GM21576 (cell line): Measurements from ENCODE around the gene PCDHA9.
"Not testable (repeated sequence)": the region's sequence is repeated elsewhere in the genome, so short reads cannot be mapped to it uniquely, and the experiment has no call there.

Source experiments
- ATAC-seq: cut with Tn5 transposase; IDR thresholded peaks from one replicate; pipeline ENCODE4 v1.9.1; 2021; ENCODE audit warnings: mild to moderate bottlenecking, moderate library complexity; ENCODE audit not compliant: unreplicated experiment

Gene PCDHA9

GRCh38 chr5:140848139-140849102 is at the start of gene PCDHA9:
Gene PCDHA9 (plus strand): TSS chr5:140848382. CDS start chr5:140848496, 114 bp downstream.
- ATAC-seq: not testable (repeated sequence)

GRCh38 chr5:140800816-140801493 is 47.2 kb upstream of the PCDHA9 start, which contains the start of gene PCDHA3:
Gene PCDHA3 (plus strand): TSS chr5:140801057.
- no peak for ATAC-seq

GRCh38 chr5:140801494-140801841 is 46.7 kb upstream of the PCDHA9 start:
- ATAC-seq: no peak

- not testable (repeated sequence) for ATAC-seq
Observed at GRCh38 chr5:140802381-140802780, 45.8 kb upstream of the PCDHA9 start.

- ATAC-seq: no peak
Observed at GRCh38 chr5:140802781-140803271, 45.4 kb upstream of the PCDHA9 start.

- ATAC-seq: no peak
Observed at GRCh38 chr5:140806834-140807775, 41.1 kb upstream of the PCDHA9 start, which contains the start of gene PCDHA4. Gene PCDHA4 (plus strand): TSS chr5:140807068.

GRCh38 chr5:140808241-140808888 is 39.8 kb upstream of the PCDHA9 start:
- not testable (repeated sequence) for ATAC-seq

GRCh38 chr5:140808889-140809291 is 39.3 kb upstream of the PCDHA9 start:
- no peak for ATAC-seq

GRCh38 chr5:140821375-140822280 is 26.6 kb upstream of the PCDHA9 start, which contains the start of gene PCDHA5:
Gene PCDHA5 (plus strand): TSS chr5:140821613.
- ATAC-seq: no peak

GRCh38 chr5:140822281-140822629 is 25.9 kb upstream of the PCDHA9 start:
- ATAC-seq: no peak

GRCh38 chr5:140822969-140823368 is 25.2 kb upstream of the PCDHA9 start:
- not testable (repeated sequence) for ATAC-seq

- no peak for ATAC-seq
Observed at GRCh38 chr5:140823475-140823874, 24.7 kb upstream of the PCDHA9 start.

- ATAC-seq: no peak
Observed at GRCh38 chr5:140827704-140828361, 20.3 kb upstream of the PCDHA9 start, which contains the start of gene PCDHA6. Gene PCDHA6 (plus strand): TSS chr5:140827960. CDS start chr5:140828092, 132 bp downstream.

- ATAC-seq: no peak
Observed at GRCh38 chr5:140828362-140828737, 19.8 kb upstream of the PCDHA9 start.

GRCh38 chr5:140829511-140830501 is 18.4 kb upstream of the PCDHA9 start:
- not testable (repeated sequence) for ATAC-seq

GRCh38 chr5:140833993-140834392 is 14.2 kb upstream of the PCDHA9 start, which contains the start of gene PCDHA7:
Gene PCDHA7 (plus strand): TSS chr5:140834269. CDS start chr5:140834384, 115 bp downstream.
- ATAC-seq: no peak

- not testable (repeated sequence) for ATAC-seq
Observed at GRCh38 chr5:140834439-140835008, 13.7 kb upstream of the PCDHA9 start.
